Smooth muscle cell of the brain vasculature (primary cell): ENCODE measurements around the gene COL9A3.

Experiments
- DNase-seq: peaks from one replicate; pipeline ENCODE4 v3.0.0-alpha.2; 2012; ENCODE audit warnings: low read depth, low spot score

Gene COL9A3

DNA sequence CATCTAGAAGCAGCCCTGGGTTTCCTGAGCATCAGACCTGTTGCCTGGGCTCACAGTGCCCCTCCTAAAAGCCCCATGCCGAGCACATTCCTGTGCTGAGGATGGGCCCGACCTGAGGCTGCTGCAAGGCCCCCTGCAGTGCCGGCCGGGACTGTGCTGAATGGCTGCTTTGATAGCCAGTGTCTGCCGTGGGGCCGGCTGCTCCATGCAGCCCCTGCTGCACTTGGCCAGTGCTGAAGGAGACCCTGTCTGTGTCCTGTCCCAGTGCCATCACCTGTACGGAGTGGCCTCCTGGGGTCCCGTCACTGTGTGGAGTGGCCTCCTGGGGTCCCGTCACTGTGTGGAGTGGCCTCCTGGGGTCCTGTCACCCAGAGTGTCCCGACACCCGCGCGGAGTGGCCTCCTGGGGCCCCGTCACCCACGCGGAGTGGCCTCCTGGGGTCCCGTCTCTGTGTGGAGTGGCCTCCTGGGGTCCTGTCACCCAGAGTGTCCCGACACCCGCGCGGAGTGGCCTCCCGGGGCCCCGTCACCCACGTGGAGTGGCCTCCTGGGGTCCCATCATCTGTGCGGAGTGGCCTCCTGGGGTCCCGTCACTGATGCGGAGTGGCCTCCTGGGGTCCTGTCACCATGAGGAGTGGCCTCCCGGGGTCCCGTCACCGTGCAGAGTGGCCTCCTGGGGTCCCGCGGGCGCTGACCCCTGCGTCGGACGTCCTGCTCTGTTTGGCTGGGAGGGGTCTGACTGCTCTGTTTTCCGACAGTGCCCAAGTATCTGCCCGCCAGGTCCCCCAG, 7.0 kb downstream of the COL9A3 start:
- no peak for DNase-seq

DNA sequence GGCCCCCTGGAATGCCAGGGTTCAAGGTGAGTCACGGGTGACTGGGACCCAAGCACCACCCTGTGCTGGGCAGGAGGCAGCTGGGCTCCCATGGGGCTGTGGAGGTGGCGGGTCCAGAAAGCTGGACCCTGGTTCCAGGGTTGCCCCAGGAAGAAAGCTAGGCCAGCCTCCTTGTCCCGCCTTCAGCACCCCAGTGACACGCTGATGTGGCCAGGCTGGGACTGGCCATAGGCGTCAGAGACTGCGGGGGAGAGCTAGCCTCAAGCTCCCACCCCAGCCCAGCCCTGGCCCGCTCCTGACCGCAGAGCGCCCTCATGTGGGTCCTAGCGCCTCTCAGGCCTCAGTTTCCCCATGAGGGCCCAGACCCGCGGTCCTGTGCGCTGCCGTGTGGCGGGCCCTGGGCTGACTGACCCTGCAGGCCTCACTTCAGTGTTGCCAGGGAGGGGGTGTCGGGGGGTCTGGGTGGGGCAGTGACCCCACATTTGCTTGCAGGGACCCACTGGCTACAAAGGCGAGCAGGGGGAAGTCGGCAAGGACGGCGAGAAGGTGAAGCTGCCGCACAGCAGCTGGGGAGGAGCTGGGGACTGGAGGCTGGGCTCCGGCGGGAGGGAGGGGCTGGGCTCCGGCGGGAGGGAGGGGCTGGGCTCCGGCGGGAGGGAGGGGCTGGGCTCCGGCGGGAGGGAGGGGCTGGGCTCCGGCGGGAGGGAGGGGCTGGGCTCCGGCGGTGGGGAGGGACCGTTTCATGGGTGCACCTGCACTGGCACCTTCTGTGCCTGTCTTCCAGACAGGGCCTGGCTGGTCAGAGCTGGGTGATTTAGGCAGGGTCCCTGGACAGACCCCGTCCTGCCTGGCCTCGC, 7.9 kb downstream of the COL9A3 start:
- no peak for DNase-seq

DNA sequence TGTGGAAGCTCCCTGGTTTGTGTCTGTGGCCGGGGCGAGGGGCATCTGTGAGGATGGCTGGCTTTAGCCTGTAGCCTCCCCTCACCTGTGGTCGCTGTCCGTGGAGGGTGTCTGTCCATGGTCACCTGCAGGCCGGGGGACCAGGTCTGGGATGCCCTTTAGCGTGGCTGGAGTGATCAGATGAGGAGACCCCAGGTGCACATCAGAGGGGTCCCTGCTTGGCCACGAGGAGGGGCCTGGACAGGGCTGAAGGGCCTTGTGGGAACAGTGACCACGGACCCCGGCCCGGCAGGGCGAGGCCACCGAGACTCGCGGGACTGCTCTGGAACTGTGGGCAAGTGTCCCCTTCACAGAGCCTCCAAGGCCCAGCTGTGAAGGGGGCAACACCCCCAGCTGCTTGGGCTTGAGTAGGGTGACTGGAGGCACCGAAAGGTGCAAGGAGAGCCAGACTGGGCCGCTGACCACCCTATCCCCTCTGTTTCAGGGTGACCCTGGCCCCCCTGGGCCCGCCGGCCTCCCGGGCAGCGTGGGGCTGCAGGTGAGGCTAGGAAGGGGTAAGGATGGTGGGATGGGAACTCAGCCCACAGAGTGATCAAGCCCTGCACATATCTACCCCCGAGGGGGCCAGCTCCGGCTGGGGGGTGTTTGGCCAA, 8.6 kb downstream of the COL9A3 start:
- no peak for DNase-seq

DNA sequence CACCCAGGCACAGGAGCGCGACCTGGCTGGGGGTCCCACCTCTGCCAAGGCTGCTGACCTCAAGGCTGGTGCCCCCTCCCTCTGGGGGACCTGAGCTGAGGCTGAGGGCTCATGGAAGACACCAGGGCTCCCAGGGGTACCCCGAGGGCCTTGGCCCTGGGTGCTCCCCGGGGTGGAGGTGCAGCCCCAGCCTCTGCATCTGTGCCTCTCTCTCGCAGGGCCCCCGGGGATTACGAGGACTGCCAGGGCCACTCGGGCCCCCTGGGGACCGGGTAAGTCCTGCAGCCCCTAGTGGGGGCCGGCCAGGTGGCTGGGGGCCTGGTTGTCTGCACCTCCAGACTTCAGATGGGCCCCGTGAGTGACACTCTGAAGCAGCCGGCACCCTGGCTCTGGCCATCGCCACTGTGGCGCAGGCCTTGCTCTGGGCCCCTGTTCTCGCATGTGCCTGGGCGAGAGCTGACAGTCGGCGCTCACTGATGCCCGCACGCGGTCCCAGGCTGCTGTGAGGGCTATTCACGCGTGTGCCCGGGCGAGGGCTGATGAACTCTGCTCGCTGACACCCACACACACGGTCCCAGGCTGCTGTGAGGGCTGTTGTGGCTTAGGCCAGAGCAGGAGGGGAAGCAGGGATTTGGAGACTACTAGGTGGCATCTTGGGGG, 9.3 kb downstream of the COL9A3 start:
- DNase-seq = no peak

DNA sequence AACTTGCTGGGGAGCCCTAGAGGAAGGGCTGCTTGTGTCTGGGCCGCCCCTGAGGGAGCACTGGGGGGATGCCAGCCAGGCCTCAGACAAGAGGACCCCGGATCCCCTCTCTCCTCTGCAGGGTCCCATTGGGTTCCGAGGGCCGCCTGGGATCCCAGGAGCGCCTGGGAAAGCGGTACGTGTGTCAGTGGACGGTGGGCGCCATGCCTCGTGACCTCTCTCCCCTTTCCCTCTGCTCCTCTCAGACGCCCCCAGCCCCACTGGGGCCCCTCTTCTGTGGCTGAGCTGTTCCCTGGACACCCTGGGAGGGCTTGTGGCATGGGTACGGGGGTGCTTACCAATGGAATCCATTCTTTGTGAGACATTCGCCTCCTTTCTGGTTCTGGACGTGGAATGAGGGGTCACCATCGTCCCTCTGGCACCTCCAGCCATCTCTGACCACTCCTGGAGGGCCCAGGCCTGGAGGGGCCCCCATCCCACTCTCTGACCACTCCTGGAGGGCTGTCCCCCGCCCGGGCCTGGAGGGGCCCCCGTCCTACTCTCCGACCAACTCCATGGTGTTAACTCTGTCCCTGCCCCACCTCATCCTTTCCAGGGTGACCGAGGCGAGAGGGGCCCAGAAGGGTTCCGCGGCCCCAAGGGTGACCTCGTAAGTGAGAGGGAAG, 9.9 kb downstream of the COL9A3 start:
- no peak for DNase-seq

DNA sequence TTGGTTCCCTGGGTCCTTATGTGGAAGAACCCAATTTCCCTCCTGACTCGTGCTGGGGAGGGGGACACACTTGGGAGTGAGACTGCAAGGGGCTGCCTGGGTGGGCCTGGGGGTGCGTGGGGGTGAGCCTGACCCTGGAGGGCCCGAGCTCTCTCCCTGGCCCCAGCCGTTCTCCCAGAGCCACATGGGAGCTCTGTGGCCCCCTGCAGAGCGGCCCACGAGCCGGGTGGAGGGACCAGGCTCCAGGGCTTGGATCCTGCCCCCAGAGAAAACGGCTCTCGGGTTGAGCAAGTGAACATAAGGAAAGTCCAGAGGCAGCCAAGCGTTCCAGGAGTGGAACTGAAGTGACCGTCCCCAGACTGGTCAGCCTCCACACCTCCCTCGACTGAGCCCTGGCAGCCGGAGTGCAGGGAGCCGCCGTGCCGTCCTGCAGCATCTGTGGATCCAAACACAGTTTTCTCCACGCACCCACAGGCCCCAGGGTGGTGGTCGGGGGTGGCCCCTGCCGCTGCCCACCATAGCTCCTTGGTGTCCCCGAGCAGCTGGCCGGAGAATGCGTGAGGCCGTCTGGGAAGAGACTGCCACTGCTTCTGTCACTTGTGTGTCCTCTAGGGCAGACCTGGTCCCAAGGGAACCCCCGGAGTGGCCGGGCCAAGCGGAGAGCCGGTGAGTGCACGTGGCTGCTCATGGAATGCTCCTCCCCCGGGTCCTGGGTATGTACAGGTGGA, 10.6 kb downstream of the COL9A3 start:
- no peak for DNase-seq

DNA sequence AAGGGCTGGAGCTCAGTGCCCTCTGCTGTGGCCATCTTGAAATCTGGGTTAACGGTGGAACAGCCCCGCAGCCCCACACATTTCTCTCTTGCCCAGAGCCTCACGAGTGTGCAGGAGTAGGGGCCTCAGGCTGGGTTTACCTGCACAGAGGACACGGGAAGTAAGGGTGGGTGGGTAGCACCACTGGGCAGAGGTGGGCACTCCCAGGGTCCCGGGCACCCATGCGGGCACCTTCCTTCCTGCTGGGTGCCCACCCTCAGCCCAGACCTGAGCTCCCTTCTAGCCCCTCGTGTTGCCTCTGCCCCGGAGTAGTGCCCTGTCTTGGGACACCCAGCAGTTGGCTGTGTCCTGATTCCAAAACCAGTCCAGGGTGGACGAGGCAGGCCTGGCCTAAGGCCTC, 11.2 kb downstream of the COL9A3 start:
- DNase-seq = no peak

DNA sequence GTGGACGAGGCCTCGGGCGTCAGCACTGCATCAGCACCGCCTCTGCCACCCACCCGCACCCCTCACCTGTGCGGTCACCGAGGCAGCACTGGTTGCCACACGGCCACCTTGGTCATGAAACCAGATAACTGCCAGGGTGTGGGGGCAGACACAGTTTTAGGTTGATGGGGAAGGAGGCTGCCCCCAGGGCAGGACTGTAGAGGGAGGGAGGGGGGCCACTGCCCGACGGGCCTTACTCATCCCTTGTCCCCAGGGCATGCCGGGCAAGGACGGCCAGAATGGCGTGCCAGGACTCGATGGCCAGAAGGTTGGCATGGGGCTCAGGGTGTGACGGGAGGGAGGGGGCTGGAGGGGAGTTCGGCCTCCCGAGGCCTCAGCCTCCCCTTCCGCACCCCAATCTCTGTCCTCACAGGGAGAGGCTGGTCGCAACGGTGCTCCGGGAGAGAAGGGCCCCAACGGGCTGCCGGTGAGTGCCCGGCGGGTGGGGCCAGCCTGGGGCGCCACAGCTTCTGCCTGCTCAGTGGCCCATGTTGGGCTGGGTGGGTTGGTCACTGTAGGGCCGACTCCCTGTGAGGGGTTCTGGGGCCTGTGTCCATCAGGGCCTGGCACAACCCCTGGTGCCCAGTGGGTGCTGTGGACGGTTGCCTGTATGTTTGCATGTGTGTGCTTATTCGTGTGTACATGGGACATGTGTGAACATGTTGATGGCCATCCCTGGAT, 11.8 kb downstream of the COL9A3 start:
- no peak for DNase-seq

DNA sequence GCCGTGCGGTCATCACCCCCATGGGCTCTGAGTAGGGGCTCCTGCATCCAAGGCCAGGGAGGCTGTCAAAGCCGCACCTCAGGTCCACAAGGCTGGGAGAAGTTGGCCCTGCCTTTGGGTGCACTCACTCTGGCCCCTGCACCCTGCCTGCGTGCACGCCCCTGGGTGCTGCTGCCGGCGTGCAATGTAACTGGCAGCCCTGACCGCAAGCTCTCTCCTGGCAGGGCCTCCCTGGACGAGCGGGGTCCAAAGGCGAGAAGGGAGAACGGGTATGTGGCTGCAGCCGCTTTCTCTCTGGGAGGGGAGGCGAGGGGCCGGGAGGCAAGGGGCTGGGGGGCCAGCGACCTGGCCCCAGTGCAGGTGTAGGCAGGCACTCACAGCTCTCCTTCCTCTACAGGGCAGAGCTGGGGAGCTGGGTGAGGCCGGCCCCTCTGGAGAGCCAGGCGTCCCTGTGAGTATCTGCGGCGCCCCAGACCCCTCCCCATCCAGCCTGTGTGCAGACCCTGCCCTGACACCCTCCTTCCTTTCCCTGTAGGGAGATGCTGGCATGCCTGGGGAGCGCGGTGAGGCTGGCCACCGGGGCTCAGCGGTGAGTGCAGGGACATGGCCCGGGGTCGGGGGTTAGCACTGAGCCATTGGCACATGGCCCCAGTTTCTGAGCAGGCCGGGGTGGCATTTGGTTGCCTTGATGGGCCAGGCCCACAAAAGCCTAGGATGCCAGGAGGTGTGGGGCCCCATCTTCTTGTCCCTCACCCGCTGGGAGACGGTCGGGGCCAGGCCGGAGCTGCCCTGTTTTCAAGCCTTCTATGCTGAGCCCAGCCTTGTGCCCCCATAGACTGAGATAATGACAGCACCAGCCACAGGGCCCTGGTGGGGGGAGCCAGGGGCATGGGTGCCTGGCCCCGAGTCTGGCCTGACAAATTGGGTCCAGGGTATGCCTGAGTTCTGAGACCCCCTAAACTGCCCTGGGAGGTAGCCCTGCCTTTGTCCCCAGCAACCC, 12.7 kb downstream of the COL9A3 start:
- DNase-seq = no peak

DNA sequence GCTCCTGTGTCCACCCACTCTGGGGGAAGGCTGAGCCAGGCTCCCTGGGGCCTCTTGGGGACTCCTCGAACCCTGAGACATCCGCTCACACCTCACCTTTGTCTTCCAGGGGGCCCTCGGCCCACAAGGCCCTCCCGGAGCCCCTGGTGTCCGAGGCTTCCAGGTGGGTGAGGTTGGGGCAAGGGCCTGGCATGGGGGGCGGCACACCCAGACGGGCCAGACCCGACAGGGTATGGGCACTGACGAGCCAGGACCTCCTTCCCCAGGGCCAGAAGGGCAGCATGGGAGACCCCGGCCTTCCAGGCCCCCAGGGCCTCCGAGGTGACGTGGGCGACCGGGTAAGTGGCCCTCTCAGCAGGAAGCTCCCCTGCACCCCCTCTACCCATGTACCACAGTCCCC, 13.4 kb downstream of the COL9A3 start:
- DNase-seq = no peak

DNA sequence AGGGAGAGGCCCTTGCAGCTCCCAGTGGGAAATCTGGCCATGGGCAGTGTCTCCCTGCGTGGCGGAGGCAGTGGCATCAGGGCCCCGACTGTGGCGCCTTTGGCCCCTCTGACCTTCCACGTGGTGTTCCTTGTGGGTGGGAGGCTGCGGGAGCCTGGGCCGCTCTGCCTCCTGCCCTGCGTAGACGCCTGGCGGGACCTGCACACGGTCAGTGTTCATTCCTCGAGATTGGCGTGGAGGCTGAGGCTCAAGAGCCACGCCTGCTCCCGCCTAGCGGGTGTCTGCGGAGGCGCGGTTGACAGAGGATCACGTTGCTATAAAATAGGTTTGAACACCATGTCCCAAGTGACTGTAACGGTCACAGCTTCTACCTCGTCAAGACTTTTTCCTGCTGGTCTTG, 14.0 kb downstream of the COL9A3 start:
- no peak for DNase-seq

DNA sequence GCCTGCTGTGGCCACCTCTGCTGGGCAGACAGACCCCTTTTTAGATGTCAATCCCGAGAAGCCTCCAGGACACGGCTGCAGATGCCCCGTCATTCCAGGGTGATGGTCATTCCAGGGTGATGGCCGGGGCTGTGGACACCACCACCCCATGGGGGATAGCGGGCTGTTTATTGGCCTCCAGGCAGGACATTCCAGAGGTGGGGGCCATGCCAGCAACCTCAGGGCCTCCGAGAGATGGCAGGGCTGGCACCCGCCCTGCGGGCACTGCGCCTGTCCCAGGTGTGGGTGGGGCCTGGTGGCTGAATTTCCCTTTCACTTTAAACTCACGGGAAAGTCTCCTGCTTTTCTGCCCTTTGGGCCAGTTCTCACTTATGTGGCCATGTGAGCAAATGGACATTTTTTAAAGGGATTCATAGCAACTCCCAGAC, 14.5 kb downstream of the COL9A3 start:
- no peak for DNase-seq

DNA sequence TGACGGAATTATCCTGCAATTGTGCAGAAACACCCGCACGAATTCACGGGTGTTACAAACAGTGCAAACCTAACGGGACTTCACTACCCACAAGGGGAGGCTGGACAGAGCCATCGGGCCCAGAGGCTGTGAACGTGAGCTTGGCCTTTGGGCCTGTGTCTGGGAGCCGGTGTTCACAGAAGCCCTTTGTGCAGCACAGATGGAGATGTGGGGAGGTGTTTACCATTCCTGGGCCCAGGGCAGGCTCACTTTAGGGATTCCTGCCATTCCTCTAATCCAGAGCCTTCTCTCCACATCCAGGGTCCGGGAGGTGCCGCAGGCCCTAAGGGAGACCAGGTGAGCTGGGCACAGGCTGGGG, 15.0 kb downstream of the COL9A3 start:
- DNase-seq = no peak

DNA sequence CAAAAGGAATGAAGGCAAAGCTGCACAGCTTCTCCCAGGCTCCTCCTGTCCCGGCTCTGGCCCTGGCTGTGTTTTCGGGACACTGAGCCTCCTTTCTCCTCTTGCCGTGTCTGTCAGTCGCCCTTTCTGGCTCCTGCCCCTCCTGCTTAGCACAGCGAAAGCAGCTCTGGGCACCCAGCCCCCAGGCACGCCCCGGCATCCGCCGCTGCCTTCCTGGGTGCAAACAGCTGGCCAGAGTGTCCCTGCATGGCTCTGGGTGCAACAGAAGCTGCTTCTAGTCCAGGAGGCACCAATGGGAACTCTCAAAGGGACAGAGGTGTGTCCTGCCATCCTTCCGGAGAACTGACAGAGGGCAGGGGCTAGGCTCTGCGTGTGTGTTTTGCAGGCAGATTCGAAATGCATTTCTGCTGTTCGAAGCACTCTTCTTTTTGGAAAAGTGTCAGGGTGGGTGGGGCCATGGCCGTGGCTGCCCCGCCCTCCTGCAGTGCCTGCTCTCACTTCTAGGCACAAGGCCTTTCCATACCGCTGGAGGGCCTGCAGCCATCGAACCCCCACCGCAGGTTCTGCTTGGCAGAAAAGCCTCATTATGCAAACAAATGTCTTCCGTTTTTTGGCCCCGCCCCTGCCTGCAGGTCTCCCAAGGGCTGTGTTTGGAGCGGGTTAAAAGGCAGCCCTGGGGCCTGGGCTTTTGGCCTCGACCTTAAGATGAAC, 15.5 kb downstream of the COL9A3 start:
- DNase-seq = no peak

DNA sequence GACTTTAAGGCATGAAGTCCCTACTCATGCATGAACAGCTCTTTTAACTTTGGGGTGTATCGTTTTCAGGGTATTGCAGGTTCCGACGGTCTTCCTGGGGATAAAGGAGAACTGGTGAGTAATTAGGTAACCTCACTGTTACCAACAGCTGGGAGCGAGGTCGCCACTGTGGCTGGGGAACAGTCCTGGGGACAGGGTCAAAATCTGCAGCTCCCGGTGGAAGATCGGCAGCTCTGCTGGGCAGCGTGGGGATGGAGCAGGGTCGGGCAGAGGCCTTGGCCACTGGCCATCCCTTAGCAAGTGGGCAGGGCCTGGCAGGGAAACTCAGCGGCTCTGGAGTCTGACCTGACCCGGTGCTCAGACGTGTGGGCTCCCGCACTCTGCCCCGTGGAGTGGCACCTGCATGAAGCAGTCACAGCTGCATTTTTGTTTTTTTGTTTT, 16.1 kb downstream of the COL9A3 start:
- DNase-seq = no peak

DNA sequence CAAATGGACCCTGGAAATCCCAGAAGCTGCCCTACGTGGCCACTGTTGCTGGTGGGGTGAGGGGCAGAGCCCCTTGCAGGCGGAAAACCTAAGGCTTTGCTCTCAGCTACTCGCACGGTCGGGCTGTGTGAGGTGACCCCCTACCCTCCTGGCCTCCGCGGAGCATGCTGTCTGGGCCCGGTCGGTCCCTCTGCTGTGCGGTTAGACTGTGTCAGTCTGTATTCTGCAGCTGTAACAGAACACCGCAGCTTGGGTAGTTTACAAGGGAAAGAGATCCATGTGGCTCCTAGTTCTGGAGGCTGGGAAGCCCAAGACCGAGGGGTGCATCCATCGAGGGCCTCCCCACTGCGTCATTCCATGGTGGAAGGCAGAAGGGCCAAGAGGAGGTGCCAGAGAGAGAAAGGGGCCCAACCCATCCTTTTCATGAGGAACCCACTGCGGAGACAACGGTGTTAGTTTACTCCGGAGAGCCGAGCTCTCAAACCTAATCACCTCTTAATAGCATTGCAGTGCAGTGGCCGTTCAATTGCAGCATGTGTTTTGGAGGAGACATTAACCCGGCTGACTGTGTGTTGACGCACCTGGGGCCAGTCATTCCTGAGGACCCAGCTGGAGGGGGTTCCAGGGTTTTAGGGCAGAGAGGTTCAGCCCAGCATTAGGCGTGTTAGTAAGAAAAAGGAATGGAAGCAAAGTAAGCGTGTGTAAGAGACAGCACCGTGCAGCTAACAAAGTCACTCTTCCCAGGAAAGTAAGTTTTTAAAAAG, 18.3 kb downstream of the COL9A3 start:
- no peak for DNase-seq
